SH-SY5Y (cell line): Measurements from ENCODE around the gene HLA-DOB.

Experiments used
- GATA2 ChIP-seq: IDR thresholded peaks from 2 replicates; pipeline ENCODE4 v1.6.1; 2011; ENCODE audit warnings: mild to moderate bottlenecking, low read depth, low read length
- GATA3 ChIP-seq: IDR thresholded peaks from 2 replicates; pipeline ENCODE4 v1.6.1; 2011; ENCODE audit warnings: low read depth, mild to moderate bottlenecking, low read length, moderate library complexity

HLA-DOB gene

DNA sequence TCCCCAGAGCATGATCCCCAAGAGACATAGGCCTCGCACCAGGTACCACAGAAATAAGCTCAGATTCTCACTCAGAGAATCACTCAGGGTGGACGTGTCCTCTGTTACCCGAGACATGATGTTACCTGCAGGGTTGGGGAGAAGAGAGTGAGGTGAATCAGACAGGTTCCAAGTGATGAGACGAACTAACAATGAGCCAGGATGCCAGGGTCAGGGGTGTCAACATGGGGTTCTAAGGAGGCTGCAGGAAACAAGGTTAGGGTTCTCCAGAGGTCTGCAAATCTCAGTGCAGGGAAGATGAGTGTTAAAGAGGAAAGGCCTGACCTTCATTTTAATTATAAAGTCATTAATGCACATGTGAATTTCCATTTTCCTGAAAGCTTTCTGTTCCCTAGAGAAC lies 34.2 kb upstream of the HLA-DOB start:
- TF ChIP-seq GATA2 (no peak), GATA3 (no peak)

DNA sequence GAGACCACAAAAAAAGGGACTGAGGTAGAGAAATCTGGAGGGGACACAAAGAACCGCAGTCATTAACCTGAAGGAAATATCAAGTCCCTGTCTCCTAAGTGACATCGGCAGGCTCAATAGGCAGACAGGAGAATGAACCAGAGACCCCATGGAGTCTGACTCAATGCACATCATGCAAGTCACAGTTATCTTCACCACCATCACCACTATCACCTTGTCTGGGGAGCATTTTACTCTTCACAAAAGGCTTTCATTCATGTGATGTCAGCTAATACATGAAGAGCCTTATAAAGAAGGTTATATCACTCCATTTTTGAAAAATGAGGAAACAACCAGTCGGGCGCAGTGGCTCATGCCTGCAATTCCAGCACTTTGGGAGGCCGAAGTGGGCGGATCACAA lies 32.3 kb upstream of the HLA-DOB start:
- TF ChIP-seq GATA3 (no peak), GATA2 (no peak)

GRCh38 chr6:32847795-32848194 lies 31.0 kb upstream of the HLA-DOB start:
- TF ChIP-seq GATA2 (no peak), GATA3 (no peak)

DNA sequence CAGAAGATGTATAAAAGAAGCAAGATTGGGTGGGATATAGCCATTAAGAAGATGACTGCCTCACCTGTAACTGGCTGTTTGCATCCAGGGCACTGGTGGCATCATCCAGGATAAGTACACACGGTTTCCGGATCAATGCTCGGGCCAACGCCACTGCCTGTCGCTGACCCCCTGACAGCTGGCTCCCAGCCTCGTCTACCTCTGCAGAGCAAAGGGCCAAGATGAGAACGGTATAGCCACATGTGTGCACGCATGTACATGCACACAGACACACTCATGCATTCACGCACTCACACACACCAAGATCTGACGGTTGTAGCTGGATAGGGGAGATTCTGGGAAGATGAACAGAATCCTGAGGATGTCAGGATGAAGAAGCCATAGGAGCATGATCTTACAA lies 30.2 kb upstream of the HLA-DOB start:
- TF ChIP-seq GATA2, result no peak
- TF ChIP-seq GATA3, result no peak

GRCh38 chr6:32845384-32845884 lies 28.6 kb upstream of the HLA-DOB start:
- TF ChIP-seq GATA2, result no peak
- no peak for TF ChIP-seq GATA3

GRCh38 chr6:32844839-32845383 lies 28.1 kb upstream of the HLA-DOB start:
- no peak for TF ChIP-seq GATA3
- TF ChIP-seq GATA2, result no peak

DNA sequence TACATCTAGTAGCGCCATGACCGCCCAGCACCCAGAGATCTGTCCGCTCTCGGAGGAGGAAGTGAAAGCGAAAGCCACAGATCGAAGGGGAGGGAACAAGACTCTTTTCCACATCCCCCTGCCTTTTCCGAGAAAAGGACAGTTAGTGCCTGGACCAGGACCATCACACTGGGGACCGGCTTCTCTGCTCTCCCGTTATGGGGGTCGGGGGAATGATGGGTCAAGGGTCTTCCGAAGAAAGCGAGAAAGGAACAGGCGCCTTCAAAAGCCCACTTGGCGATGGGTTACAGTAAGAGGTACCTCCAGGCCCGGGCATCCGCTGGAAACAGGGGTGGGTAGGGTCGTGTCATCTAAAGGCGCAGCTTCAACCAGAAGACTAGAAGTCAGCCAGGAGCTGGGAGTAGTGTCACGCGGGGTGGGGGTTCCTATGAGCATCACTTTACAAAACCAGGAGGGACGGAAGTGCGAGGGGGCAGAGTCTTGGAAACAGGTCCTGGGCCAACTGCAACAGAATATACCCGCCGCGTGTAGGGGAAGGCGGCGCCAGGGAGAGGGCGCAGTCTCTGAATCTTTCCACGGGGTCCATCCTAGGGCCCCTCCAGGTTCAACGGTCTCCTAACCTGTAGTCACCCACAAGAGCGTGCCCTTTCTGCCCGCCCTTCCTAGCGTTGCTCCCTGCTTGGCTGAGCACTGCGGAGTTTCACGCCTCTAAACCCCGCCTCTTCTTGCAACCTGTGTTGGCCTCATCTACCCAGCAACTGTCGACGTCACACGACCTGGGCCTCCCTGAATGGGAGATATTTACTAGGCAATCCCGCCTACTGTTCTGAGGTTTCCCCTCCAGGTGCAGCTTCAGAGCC lies 27.4 kb upstream of the HLA-DOB start, which contains the start of gene PSMB8:
Gene PSMB8, minus strand, starts transcription at position 69 of the 860 bp plus-strand sequence. Its CDS starts 51 bp downstream, at position 18.
- TF ChIP-seq GATA2 (no peak), GATA3 (no peak)

DNA sequence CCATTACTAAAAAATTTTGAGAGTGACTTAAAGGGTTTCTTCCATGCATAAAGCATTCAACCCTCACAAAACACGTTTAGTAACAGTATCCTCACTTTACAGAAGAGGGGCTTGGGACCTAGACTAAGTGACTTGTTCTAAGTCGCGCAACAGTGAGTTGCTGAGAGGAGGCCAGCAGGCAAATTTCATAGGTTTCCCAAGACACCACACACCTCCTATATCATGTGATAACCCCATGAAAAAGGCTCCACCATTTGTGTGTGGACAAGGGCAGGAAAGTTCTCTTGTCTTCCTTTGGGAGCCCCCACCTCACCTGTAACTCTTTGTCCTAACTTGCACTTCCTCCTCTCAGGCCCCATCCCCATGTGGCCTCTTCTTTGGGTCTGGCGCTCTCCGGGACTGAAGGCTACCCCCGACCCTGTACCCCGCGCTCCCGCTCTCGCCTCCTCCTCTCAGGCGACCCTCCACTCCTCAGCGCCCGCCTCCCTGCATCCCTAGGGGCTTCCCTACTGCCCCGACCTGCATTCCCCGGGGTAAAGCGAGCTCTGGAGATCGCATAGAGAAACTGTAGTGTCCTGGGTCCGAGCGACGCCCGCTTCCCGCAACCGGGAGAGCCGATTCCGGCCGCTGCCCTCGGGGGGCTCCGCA lies 26.7 kb upstream of the HLA-DOB start:
- TF ChIP-seq GATA3, result no peak
- no peak for TF ChIP-seq GATA2

DNA sequence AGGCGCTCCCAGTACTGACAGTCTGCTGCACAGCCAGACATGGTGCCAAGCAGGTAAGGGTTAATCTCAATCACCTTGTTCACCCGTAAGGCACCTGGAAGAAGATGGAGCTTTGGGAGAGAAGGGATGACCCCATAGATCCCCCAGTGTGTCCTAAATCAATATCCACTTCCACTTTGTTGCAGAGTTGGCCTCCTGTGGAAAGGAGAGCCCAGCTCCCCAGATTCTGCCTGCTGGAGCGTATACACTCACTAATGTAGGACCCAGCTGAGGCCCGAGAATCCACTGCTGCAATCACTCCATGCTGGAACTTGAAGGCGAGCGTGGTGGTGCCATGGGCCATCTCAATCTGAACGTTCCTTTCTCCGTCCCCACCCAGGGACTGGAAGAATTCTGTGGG lies 25.9 kb upstream of the HLA-DOB start:
- TF ChIP-seq GATA3 (no peak), GATA2 (no peak)

DNA sequence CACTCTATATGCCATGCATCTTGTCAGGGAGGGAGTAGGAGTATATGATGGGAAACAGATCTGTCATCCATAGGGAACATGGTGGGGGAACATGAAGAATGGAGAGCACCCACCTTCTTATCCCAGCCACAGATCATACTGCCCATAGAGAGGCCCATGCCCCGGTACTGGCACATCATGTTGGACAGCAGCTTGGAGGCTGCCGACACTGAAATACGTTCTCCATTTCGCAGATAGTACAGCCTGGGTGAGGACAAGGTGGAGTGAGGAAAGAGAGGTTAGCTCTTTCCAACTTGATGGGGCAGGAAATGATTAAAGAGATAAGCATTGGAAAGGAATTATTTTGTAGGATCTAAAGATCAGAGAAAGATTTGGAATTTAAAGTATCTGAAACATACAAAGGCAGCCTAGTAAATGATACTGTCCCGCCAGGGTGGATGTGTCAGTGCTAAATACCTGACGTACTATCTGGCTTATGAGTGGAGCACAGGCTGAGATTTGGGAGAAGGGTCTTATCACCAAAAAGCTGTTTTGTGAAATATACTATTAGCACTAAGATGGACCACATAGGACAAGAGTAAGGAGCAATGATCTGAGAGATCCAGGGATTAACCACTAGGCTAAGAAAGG lies 25.3 kb upstream of the HLA-DOB start:
- TF ChIP-seq GATA2 (no peak), GATA3 (no peak)

DNA sequence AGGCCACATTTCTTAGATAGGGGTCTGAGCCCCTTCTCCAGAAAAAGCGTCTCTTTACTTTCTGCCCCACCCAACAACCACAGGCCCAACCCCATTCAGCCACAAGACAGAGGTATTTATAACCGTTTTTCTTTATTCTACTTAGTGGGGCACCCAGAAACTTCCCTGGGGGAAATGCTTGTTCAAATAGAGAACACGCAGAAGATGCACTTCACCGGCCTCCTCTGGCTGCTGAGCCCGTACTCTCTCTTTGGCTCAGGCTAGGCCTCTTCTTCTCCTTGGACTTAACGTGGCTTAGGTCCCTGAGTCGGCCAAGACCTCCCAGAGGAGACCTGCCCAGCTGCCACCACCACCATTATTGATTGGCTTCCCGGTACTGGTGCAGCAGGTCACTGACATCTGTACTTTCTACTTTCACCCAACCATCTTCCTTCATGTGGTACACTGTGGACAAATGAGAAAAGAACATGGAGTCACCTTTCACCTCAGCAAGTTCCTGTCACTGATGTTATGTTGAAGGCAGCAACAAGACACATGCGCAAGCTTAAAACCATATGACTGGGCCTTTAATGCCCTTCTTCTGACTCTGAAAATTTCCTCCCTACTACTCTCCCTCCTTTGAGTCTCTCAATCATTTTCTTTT lies 23.9 kb upstream of the HLA-DOB start:
- TF ChIP-seq GATA2 (no peak), GATA3 (no peak)

- TF ChIP-seq GATA2, result no peak
- no peak for TF ChIP-seq GATA3
Measured at GRCh38 chr6:32839356-32839755, 22.6 kb upstream of the HLA-DOB start.

DNA sequence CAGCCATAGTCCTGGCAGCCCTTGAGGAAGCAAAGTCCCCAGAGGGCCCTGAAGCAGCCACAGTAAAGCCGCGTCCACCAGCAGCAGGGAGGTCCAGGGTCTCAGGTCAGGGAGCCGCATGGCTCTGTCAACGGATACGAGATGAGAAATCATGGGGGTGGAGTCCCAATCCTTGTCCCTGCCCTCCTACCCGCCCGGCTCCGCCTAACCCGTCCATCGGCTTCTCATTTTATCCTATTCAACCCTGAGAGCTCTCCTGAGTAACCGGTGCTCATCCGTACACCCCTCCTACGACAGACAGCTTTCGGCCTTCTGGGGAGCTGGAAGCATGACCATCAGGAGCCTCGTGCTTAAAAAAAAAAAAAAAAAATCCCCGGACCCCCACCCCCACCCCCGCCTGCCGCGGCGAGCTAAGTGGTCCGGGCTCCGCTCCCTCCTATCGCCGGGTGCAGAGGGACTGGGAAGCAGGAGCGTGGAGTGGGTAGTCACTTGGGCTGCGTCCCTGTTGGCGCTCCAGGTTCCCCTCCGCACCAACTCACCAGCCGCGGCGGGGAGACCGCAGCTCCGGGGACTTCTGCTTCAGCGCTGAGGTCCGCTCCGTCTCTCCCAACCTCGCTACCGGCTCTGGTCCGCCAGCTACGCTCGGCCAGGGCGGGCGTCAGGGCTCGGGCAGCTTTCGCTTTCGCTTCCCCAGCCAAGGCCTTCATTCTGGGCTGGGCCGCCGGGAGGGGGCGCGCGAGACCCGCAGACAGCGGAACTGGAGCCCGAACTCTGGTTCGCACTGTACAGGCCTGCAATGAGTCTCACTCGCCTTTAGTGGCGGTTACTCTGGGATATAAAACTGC lies 21.5 kb upstream of the HLA-DOB start, which contains the start of gene TAP2:
Gene TAP2, minus strand, starts transcription at position 626 of the 845 bp plus-strand sequence. Its CDS starts 506 bp downstream, at position 120.
- no peak for TF ChIP-seq GATA3
- TF ChIP-seq GATA2, result no peak
